ENCODE results near the gene PTPN13. TPM values are rescaled to one million over a fixed set of nuclear protein-coding genes. Genes with fewer than 3 reads are reported as not detected.

The PTPN13 gene
- total RNA-seq, 2 donors from 2014 or later: 9.1 to 26.7 TPM

DNA sequence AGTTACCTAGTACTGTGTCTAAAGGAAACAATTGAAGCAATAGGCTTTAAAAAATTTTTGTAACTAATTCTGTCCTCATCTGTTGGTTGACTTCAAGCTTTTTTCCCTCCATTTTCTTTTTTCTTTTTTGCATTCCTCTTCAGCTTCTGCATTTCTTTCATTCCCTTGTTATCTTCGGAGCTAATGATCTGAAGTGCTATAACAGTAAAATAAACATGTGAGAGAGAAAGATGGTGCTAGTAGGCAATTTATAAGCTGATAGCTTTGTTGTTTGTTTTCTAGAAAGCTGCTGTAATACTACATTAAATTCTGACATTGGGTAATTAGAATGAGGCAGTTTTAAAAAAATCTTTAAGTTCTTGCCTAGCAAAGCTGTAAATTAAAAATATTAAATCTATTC lies 37.1 kb downstream of the PTPN13 start:
- H3K4me1 ChIP-seq: peaks cover 11% of the 10 kb centered on the region
- DNase-seq: no peak
- no peaks in the 10 kb centered on the region for H3K36me3 ChIP-seq (replicated peaks in 1 of 2; ENCODE audit: insufficient read depth in 1 of 2, low read depth in 2 of 2)
- no peaks in the 10 kb centered on the region for H3K27me3 ChIP-seq
- intact Hi-C loops (cut with DNase I): no loop called here
- H3K9me3 ChIP-seq: peaks cover 0 to 2% (median 0%) of the 10 kb centered on the region in 3 donors
- ATAC-seq: no peak
- no peak for TF ChIP-seq POLR2A (IDR thresholded peaks at IDR 0.05)
- TF ChIP-seq, protein P1, sequence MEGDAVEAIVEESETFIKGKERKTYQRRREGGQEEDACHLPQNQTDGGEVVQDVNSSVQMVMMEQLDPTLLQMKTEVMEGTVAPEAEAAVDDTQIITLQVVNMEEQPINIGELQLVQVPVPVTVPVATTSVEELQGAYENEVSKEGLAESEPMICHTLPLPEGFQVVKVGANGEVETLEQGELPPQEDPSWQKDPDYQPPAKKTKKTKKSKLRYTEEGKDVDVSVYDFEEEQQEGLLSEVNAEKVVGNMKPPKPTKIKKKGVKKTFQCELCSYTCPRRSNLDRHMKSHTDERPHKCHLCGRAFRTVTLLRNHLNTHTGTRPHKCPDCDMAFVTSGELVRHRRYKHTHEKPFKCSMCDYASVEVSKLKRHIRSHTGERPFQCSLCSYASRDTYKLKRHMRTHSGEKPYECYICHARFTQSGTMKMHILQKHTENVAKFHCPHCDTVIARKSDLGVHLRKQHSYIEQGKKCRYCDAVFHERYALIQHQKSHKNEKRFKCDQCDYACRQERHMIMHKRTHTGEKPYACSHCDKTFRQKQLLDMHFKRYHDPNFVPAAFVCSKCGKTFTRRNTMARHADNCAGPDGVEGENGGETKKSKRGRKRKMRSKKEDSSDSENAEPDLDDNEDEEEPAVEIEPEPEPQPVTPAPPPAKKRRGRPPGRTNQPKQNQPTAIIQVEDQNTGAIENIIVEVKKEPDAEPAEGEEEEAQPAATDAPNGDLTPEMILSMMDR (IDR thresholded peaks at IDR 0.05): no peak
- WGBS, 2 donors: 70 to 76% methylated on average over 1 of the region's 1 CpG
- no peak overlapping the region for H3K4me3 ChIP-seq
- no peak overlapping the region for H3K27ac ChIP-seq

DNA sequence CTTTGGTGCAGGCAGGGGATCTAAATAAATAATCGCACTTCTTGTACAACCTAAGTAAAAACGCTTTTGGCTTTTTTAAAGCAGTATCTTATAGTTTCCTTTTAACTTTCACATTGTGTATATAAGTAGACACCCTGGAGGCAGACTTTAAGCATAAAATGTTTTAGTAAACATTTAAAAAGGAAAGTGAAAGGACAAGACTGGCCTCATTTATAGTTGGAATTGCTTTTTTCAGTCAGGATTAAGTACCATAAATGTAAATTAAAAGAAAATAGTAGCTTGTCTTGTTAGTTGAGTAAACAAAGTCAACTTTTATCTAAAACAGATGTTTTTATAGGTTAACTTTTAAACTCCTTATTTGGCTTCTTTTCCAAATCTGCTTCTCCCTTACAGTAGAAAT lies 39.7 kb downstream of the PTPN13 start:
- Histone ChIP-seq H3K9me3 (no peaks in the 10 kb centered on the region), H3K4me3 (no peak overlapping the region), H3K4me1 (peaks cover 11% of the 10 kb centered on the region), H3K36me3 (replicated peaks in 1 of 2; ENCODE audit: insufficient read depth in 1 of 2, low read depth in 2 of 2) (no peaks in the 10 kb centered on the region), H3K27me3 (no peaks in the 10 kb centered on the region), H3K27ac (no peak overlapping the region)
- WGBS, 2 donors: 55 to 67% methylated on average over 2 of the region's 2 CpGs
- no peak for ATAC-seq
- DNase-seq: no peak
- no peak for TF ChIP-seq POLR2A (IDR thresholded peaks at IDR 0.05)
- TF ChIP-seq, protein P1 (IDR thresholded peaks at IDR 0.05): no peak
- intact Hi-C loops (cut with DNase I): no loop called here

DNA sequence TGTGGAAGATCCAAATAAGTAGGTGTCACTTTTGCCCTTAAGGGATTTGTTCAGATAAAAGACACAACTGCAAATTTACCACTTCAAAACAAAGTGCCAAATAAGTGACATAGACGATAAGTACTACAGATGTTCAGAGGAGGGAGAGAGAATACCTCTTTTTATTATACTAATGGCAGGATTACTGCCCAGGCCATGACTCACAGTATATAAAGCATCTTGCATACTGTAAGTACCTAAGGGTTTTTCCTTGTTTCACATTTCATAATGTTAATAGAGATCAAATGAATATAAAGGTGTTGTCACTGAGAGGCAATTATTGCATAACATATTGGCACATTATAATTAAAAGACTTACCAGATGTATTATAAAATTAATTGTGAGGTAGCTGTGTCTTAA lies 46.4 kb downstream of the PTPN13 start:
- no peak for DNase-seq
- Histone ChIP-seq H3K27ac (no peak overlapping the region), H3K9me3 (no peaks in the 10 kb centered on the region), H3K4me3 (no peak overlapping the region), H3K36me3 (replicated peaks in 1 of 2; ENCODE audit: insufficient read depth in 1 of 2, low read depth in 2 of 2) (no peaks in the 10 kb centered on the region), H3K27me3 (no peaks in the 10 kb centered on the region), H3K4me1 (peaks cover under 1% of the 10 kb centered on the region)
- 71 to 72% methylated on average over 1 of the region's 1 CpG for WGBS, 2 donors
- ATAC-seq: no peak
- no peak for TF ChIP-seq POLR2A (IDR thresholded peaks at IDR 0.05)
- TF ChIP-seq, protein P1 (IDR thresholded peaks at IDR 0.05): no peak
- intact Hi-C loops (cut with DNase I): no loop called here

DNA sequence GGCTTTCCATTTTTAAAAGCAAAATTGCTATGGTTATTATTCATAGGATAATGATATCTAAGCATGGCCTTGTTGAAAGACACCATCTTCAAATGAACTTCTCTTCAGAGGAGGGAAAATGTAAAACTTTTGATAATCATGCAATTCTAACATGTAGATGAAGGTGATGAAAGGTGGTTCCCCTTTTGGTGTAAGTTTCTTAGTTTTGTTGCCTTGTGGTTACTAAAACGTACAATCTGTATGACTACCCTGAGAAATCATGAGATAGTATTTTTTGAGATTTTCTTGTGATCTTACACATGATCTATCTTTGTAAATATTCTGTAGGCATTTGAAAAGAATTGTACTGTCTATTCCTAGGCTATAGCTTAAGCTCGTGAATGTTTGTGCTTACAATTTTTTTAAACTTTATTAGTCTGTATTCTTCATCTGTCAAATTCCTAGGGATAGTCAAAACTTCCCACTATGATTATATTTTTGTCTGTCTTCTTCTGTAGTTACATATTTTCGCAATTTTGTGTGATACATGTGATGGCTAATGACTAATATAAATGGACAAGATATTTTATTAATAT lies 47.5 kb downstream of the PTPN13 start:
- H3K27me3 ChIP-seq: no peaks in the 10 kb centered on the region
- intact Hi-C loops (cut with DNase I): no loop called here
- ATAC-seq (no peak), DNase-seq (no peak)
- H3K4me3 ChIP-seq: no peak overlapping the region
- H3K36me3 ChIP-seq (replicated peaks in 1 of 2; ENCODE audit: insufficient read depth in 1 of 2, low read depth in 2 of 2): no peaks in the 10 kb centered on the region
- TF ChIP-seq POLR2A (IDR thresholded peaks at IDR 0.05): no peak
- TF ChIP-seq, protein P1 (IDR thresholded peaks at IDR 0.05): no peak
- H3K4me1 ChIP-seq: no peaks in the 10 kb centered on the region
- WGBS, 2 donors: 83 to 87% methylated on average over 3 of the region's 3 CpGs
- H3K27ac ChIP-seq: no peak overlapping the region
- no peaks in the 10 kb centered on the region for H3K9me3 ChIP-seq

DNA sequence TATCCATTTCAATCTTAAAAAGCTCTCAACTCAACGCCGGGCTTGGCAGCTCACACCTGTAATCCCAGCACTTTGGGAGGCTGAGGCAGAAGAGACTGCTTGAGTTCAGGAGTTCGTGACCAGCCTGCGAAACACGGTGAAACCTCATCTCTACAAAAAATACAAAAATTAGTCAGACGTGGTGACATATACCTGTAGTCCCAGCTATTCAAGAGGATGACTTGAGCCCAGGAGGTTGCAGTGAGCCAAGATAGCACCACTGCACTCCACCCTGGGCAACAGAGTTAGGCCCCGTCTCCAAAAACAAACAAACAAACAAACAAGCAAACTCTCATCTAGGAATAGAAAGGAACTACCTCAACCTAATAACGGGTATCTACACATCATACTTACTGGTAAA lies 50.8 kb downstream of the PTPN13 start:
- Histone ChIP-seq H3K9me3 (peaks cover 0 to 3% (median 0%) of the 10 kb centered on the region in 3 donors), H3K27ac (no peak overlapping the region), H3K36me3 (replicated peaks in 1 of 2; ENCODE audit: insufficient read depth in 1 of 2, low read depth in 2 of 2) (no peaks in the 10 kb centered on the region), H3K4me1 (no peaks in the 10 kb centered on the region), H3K27me3 (no peaks in the 10 kb centered on the region), H3K4me3 (no peak overlapping the region)
- ATAC-seq (no peak), DNase-seq (no peak)
- TF ChIP-seq POLR2A (IDR thresholded peaks at IDR 0.05): no peak
- TF ChIP-seq, protein P1 (IDR thresholded peaks at IDR 0.05): no peak
- intact Hi-C loops (cut with DNase I): no loop called here
- 86% methylated on average over 8 of the region's 8 CpGs for WGBS, 2 donors
